Measurements from ENCODE around the gene CCDC110. TPM values are rescaled to one million over a fixed set of nuclear protein-coding genes. Genes with fewer than 3 reads are reported as not detected.

CCDC110 gene
- total RNA-seq, 3 donors from 2014 or later (not counting 1 experiment from before 2014, with no cell fraction given) = not detected

- Mint-ChIP-seq H3K36me3 (no peaks in the 10 kb centered on the region), H3K4me3 (no peak overlapping the region), H3K27me3 (ENCODE audit: low read depth in 2 of 2) (peaks cover 17 to 18% of the 10 kb centered on the region in 2 donors), H3K9me3 (no peaks in the 10 kb centered on the region), H3K27ac (no peak overlapping the region), H3K4me1 (peaks cover 6% of the 10 kb centered on the region in 2 donors)
- WGBS (ENCODE audit: insufficient coverage) = 0% methylated on average over 1 of the region's 1 CpG
- ATAC-seq (no peak), DNase-seq (no peak)
- Histone ChIP-seq H3K27me3 (ENCODE audit: control insufficient read depth, insufficient read depth, low read length) (peaks cover under 1% of the 10 kb centered on the region), H3K36me3 (ENCODE audit: control insufficient read depth, insufficient read depth, low read length) (no peaks in the 10 kb centered on the region), H3K27ac (ENCODE audit: low read length) (no peak overlapping the region), H3K4me1 (ENCODE audit: control insufficient read depth, insufficient read depth, low read length) (no peaks in the 10 kb centered on the region), H3K9me3 (ENCODE audit: control insufficient read depth, insufficient read depth, low read length) (no peaks in the 10 kb centered on the region), H3K4me3 (ENCODE audit: low read length) (no peak overlapping the region)
- intact Hi-C loops (cut with micrococcal nuclease) = no loop called here
- TF ChIP-seq, protein P1, sequence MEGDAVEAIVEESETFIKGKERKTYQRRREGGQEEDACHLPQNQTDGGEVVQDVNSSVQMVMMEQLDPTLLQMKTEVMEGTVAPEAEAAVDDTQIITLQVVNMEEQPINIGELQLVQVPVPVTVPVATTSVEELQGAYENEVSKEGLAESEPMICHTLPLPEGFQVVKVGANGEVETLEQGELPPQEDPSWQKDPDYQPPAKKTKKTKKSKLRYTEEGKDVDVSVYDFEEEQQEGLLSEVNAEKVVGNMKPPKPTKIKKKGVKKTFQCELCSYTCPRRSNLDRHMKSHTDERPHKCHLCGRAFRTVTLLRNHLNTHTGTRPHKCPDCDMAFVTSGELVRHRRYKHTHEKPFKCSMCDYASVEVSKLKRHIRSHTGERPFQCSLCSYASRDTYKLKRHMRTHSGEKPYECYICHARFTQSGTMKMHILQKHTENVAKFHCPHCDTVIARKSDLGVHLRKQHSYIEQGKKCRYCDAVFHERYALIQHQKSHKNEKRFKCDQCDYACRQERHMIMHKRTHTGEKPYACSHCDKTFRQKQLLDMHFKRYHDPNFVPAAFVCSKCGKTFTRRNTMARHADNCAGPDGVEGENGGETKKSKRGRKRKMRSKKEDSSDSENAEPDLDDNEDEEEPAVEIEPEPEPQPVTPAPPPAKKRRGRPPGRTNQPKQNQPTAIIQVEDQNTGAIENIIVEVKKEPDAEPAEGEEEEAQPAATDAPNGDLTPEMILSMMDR (IDR thresholded peaks at IDR 0.05) = no peak
Measured at GRCh38 chr4:185464887-185465286, 6.6 kb downstream of the CCDC110 start.

DNA sequence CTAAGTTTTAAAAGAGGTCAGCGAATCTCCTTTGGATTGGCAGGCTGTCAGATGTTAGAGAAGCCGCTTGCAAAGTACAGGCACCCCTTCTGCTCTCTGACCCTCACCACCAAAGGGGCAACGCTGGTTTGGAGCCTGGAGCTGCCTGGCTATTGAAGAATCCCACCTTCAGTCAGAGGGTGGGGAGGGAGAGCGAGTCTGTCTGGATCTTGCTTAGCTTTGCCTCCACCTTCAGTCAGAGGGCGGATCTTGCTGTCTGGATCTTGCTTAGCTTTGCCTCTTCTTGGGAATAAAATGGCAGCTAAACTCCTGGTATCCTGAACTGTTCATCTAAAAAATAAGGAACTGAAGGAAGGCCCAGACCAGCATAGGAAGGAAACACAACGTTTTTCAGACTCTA, 7.3 kb downstream of the CCDC110 start:
- no peaks in the 10 kb centered on the region for H3K9me3 Mint-ChIP-seq
- no peaks in the 10 kb centered on the region for H3K36me3 Mint-ChIP-seq
- no peaks in the 10 kb centered on the region for H3K4me1 Mint-ChIP-seq
- Histone ChIP-seq H3K36me3 (ENCODE audit: control insufficient read depth, insufficient read depth, low read length) (no peaks in the 10 kb centered on the region), H3K4me1 (ENCODE audit: control insufficient read depth, insufficient read depth, low read length) (no peaks in the 10 kb centered on the region), H3K27me3 (ENCODE audit: control insufficient read depth, insufficient read depth, low read length) (peaks cover 4% of the 10 kb centered on the region), H3K9me3 (ENCODE audit: control insufficient read depth, insufficient read depth, low read length) (no peaks in the 10 kb centered on the region), H3K4me3 (ENCODE audit: low read length) (no peak overlapping the region), H3K27ac (ENCODE audit: low read length) (no peak overlapping the region)
- no peak for DNase-seq
- no peak overlapping the region for H3K4me3 Mint-ChIP-seq
- H3K27me3 Mint-ChIP-seq (ENCODE audit: low read depth in 2 of 2) = peaks cover 24% of the 10 kb centered on the region in 2 donors
- WGBS (ENCODE audit: insufficient coverage) = 69% methylated on average over 6 of the region's 6 CpGs
- H3K27ac Mint-ChIP-seq = no peak overlapping the region
- intact Hi-C loops (cut with micrococcal nuclease) = no loop called here
- ATAC-seq = no peak
- TF ChIP-seq, protein P1 (IDR thresholded peaks at IDR 0.05) = no peak

DNA sequence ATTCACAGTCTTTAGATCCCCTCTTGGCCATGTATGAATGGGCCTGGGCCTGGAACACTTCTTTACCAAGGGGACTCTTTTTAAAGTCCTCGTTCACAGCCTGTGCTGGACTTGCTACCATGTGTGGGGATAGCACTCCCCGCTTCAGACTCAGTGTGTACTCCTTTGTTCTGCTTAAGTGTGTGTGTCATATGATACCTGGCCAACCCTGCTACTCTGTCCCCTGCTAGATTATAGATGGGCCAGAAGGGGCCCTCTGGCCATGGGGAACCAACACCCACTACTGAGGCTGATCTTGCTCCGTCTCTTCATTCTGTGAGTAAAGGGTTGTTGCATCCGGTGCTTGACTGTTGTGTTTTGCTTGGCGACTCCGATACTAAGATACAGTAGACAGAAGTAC, 8.0 kb downstream of the CCDC110 start:
- no peak for ATAC-seq
- TF ChIP-seq, protein P1 (IDR thresholded peaks at IDR 0.05) = no peak
- no peaks in the 10 kb centered on the region for H3K36me3 Mint-ChIP-seq

DNA sequence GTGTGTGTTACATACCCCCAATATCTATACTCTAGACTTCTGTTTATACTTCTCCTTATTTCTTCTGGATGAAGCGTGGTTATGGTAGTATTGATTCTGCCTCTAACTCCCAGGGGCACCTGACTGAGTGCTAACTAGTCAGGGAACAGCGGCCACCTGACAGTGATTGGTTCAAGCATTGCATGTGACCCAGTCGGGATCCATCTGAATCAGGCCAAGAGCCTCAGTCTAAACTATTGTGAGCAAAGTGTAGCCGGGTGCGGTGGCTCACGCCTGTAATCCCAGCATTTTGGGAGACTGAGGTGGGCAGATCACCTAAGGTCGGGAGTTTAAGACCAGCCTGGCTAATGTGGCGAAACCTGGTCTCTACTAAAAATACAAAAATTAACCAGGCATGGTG, 10.0 kb downstream of the CCDC110 start:
- Histone ChIP-seq H3K4me3 (ENCODE audit: low read length) (no peak overlapping the region), H3K27me3 (ENCODE audit: control insufficient read depth, insufficient read depth, low read length) (peaks cover 8% of the 10 kb centered on the region), H3K27ac (ENCODE audit: low read length) (no peak overlapping the region), H3K36me3 (ENCODE audit: control insufficient read depth, insufficient read depth, low read length) (no peaks in the 10 kb centered on the region), H3K4me1 (ENCODE audit: control insufficient read depth, insufficient read depth, low read length) (no peaks in the 10 kb centered on the region), H3K9me3 (ENCODE audit: control insufficient read depth, insufficient read depth, low read length) (no peaks in the 10 kb centered on the region)
- WGBS (ENCODE audit: insufficient coverage) = 95% methylated on average over 8 of the region's 8 CpGs
- ATAC-seq (no peak), DNase-seq (no peak)
- no peak overlapping the region for H3K4me3 Mint-ChIP-seq
- no peaks in the 10 kb centered on the region for H3K4me1 Mint-ChIP-seq
- H3K27me3 Mint-ChIP-seq (ENCODE audit: low read depth in 2 of 2) = peaks cover 29 to 35% of the 10 kb centered on the region in 2 donors
- intact Hi-C loops (cut with micrococcal nuclease) = no loop called here
- H3K36me3 Mint-ChIP-seq = no peaks in the 10 kb centered on the region
- H3K9me3 Mint-ChIP-seq = no peaks in the 10 kb centered on the region
- no peak overlapping the region for H3K27ac Mint-ChIP-seq
- TF ChIP-seq, protein P1 (IDR thresholded peaks at IDR 0.05) = no peak

More for the DNA sequence above, 8.0 kb downstream of the CCDC110 start:
- peaks cover 4% of the 10 kb centered on the region for H3K27me3 ChIP-seq (ENCODE audit: control insufficient read depth, insufficient read depth, low read length)
- H3K4me1 ChIP-seq (ENCODE audit: control insufficient read depth, insufficient read depth, low read length) = no peaks in the 10 kb centered on the region
- 92% methylated on average over 6 of the region's 6 CpGs for WGBS (ENCODE audit: insufficient coverage)
- no peak for DNase-seq
- no peaks in the 10 kb centered on the region for H3K36me3 ChIP-seq (ENCODE audit: control insufficient read depth, insufficient read depth, low read length)
- no peak overlapping the region for H3K4me3 ChIP-seq (ENCODE audit: low read length)
- H3K4me1 Mint-ChIP-seq = no peaks in the 10 kb centered on the region
- H3K4me3 Mint-ChIP-seq = no peak overlapping the region
- H3K27ac Mint-ChIP-seq = no peak overlapping the region
- peaks cover 24 to 30% of the 10 kb centered on the region in 2 donors for H3K27me3 Mint-ChIP-seq (ENCODE audit: low read depth in 2 of 2)
- no peaks in the 10 kb centered on the region for H3K9me3 Mint-ChIP-seq
- no peaks in the 10 kb centered on the region for H3K9me3 ChIP-seq (ENCODE audit: control insufficient read depth, insufficient read depth, low read length)
- H3K27ac ChIP-seq (ENCODE audit: low read length) = no peak overlapping the region
- intact Hi-C loops (cut with micrococcal nuclease) = no loop called here

Data from natural killer cell (primary cell).